ENCODE measurements around the gene LHFPL2.

Gene LHFPL2

GRCh38 chr5:78504704-78505677 is 143.6 kb downstream of the LHFPL2 start:
- peak; percentile 70 for DNase-seq (ENCODE audit: low read depth, low spot score)

- DNase-seq (ENCODE audit: low read depth, low spot score): no peak
Measured at GRCh38 chr5:78503958-78504653, 144.5 kb downstream of the LHFPL2 start.

GRCh38 chr5:78501411-78502352 is 146.9 kb downstream of the LHFPL2 start:
- DNase-seq (ENCODE audit: low read depth, low spot score): no peak

GRCh38 chr5:78500871-78501270 is 147.7 kb downstream of the LHFPL2 start:
- no peak for DNase-seq (ENCODE audit: low read depth, low spot score)

GRCh38 chr5:78500028-78500427 is 148.5 kb downstream of the LHFPL2 start:
- DNase-seq (ENCODE audit: low read depth, low spot score): no peak

- no peak for DNase-seq (ENCODE audit: low read depth, low spot score)
Measured at GRCh38 chr5:78499485-78499884, 149.1 kb downstream of the LHFPL2 start.

GRCh38 chr5:78497573-78498533 is 150.7 kb downstream of the LHFPL2 start:
- DNase-seq (ENCODE audit: low read depth, low spot score): no peak

- DNase-seq (ENCODE audit: low read depth, low spot score): no peak
Measured at GRCh38 chr5:78496373-78496772, 152.2 kb downstream of the LHFPL2 start.

- no peak for DNase-seq (ENCODE audit: low read depth, low spot score)
Measured at GRCh38 chr5:78495800-78496199, 152.8 kb downstream of the LHFPL2 start.

GRCh38 chr5:78492650-78493049 is 155.9 kb downstream of the LHFPL2 start:
- DNase-seq (ENCODE audit: low read depth, low spot score): no peak

GRCh38 chr5:78492224-78492623 is 156.3 kb downstream of the LHFPL2 start:
- DNase-seq (ENCODE audit: low read depth, low spot score): no peak

- DNase-seq (ENCODE audit: low read depth, low spot score): no peak
Measured at GRCh38 chr5:78490709-78491485, 157.7 kb downstream of the LHFPL2 start.

- no peak for DNase-seq (ENCODE audit: low read depth, low spot score)
Measured at GRCh38 chr5:78487846-78488245, 160.7 kb downstream of the LHFPL2 start.

- DNase-seq (ENCODE audit: low read depth, low spot score): no peak
Measured at GRCh38 chr5:78486218-78486617, 162.4 kb downstream of the LHFPL2 start.

- DNase-seq (ENCODE audit: low read depth, low spot score): no peak
Measured at GRCh38 chr5:78483809-78484521, 164.6 kb downstream of the LHFPL2 start.

GRCh38 chr5:78482948-78483347 is 165.6 kb downstream of the LHFPL2 start:
- DNase-seq (ENCODE audit: low read depth, low spot score): no peak

GRCh38 chr5:78476795-78477194 is 171.8 kb downstream of the LHFPL2 start:
- DNase-seq (ENCODE audit: low read depth, low spot score): no peak

- no peak for DNase-seq (ENCODE audit: low read depth, low spot score)
Measured at GRCh38 chr5:78475370-78475769, 173.2 kb downstream of the LHFPL2 start.

GRCh38 chr5:78473751-78474150 is 174.8 kb downstream of the LHFPL2 start:
- no peak for DNase-seq (ENCODE audit: low read depth, low spot score)
